GM03348 (cell line): ENCODE data around the gene SEMA6A.

Source experiments
- DNase-seq: peaks from one replicate; pipeline ENCODE4 v3.0.0; 2012; ENCODE audit warnings: low spot score

SEMA6A gene

DNA sequence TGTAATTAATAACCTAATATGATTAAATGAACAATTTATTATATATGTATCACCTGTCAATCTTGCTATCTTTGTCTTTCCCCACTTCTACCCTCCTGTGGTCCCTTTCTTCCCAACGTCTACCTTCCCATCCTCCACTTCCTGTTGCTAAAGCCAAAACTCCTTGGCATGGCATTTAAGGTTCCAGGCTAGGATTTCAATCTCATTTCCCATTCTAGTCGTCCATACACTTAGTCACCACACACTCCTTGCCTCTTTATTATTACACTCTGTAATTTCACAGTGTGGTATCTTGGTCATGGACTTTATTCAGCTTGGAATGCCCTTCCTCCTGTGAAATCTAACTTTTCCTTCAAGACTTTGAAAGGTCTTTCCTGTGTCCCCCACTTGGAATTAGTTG is 115.3 kb downstream of the SEMA6A start:
- no peak for DNase-seq

DNA sequence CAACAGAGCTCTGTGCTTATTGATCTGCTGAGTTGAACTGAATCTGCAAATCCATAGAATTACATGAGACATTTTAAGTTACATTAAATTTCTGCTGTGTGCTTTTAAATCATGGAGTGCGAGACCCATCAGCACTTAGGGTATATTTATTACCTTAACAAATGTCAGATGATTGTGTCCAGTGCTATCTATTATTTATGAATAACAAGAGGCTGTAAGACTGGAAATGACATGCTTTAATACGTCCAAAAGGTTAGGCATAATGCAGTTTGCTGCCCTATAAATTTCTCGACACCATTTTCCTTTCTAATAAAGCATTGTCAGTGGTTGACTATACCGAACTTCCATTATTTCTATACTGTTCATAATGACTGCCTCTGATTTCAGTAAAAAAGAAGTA is 117.6 kb downstream of the SEMA6A start:
- no peak for DNase-seq

DNA sequence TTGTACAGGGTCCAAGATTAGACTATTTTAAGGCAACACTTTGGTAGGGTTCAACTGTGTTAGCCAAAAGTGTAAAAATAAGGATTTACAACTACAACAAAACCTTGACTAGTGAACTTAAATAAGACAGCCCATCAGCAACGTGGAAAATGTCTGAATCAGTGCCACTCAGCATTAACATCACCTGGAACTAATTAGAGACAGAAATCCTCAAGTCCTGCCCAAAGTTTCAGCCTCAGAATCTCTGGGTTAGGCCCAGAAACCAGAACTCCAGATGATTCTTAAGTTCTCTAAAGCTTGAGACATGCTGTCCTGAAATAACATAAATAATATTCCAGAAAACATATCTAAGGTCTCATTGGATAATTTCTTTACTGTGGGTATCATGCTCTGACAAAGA is 118.6 kb downstream of the SEMA6A start:
- no peak for DNase-seq

DNA sequence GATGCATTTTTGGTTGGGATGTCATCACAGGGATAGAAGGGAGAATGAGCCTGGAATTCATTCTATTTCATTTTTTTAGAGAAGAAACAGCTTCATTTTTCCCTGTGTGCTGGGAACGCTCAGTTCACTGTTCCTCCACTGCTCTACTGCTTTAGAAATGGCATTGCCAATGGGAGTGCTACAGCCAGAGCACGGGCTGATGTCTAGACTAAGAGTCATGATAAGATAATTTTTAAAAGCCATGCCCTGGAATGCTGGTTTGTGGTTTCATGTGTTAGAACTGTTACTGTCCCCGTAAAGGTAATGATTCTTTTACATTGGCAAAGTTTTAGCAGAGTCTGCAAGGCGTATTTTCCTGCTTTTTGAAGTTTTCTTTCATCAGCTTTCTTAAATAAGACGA is 119.6 kb downstream of the SEMA6A start:
- peak; percentile 30 for DNase-seq

DNA sequence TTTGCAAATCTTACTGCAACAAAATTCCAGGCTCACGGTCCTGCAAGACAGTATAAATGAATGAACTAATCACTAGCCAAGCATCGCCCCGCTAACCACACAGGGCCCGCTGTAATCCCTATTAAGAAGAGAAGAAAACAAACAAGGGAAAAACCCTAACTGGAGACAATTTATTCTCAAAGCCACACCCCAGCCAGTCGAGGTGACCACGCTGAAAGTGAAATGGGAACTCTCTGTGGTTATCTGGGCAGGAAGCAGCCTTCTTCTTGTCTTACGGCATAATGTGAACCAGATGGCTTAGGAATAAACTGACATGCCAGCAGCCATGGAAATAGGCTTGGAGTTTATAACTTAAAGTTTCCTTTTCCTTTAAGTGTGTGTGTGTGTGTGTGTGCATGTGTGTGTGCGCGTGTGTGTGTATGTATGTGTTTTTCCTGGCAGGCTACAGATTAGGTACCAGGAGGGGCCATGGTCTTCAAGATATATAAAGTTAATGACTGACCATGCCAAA is 120.2 kb downstream of the SEMA6A start:
- peak; percentile 83 for DNase-seq

DNA sequence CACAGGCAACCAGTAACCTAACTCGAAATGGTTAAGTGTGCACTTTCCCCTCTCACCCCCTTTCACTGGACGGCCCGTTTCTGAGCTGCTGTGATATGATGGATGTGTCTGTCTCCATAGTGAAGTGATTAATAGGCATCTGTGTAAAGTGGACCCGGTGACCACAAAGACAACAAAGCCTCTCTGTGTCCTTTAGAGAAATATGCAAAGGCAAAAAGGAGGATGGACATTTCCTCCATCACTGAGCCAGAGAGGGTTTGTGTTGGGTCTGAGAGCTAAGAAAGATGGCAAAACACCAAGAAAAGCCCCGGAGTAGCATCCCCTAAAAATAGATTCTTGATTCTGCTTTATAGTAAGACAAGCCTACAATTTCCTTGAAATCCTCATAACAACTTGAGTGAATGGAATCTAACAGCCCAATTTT is 120.6 kb downstream of the SEMA6A start:
- DNase-seq = no peak

DNA sequence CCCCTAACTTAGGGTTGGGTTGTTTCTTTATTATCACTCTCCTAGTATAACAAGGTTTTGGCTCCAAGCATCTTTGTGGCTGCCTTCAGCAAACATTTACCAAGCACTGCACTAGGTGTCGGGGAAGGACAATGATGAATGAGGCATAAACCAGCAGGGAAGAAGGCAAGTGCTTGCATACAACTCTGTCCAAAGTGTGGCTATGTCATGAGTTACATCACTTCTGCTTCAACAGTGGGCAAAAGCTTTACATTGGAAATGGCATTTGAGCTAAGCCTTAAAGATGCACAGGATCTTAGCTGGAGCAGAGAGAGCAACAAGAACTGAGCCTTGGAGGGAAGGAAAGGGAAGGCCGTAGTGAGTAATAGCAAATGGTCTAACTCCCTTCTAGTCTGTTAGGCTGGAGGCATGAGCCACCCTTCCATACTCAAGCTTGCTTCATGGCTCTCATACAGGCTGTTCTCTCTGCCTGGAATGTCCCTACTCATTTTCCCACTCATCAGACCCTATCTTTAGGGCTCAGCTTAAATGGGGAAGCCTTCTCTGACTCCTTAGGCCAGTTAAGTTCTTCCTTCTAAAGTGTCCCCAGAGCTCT is 121.8 kb downstream of the SEMA6A start:
- DNase-seq = no peak

DNA sequence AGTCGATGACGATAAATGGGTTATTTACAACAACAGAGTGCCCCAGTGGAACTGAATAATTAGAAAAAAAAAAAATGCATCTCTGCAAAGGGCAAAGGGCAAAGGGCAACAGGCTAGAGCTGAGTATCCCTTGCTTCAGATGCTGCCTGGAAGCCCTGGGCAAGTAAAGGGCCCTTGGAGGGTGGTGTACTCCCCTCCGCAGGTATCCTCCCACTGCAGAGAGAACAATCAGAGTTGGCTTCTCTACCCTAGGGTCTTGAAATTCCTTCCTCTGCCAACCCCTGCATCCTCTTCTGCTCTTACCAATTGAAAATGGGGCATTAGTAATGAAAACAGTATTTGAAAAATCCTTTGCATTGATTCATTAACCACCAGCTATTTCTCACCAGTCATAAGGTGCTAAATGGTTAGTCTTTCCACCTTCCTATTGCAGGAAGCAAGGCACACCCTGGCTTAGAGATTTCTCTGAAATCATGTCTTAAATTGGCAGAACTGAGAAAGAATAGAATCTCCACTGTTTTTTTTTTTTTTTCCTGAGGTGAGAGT is 122.6 kb downstream of the SEMA6A start:
- DNase-seq = no peak

DNA sequence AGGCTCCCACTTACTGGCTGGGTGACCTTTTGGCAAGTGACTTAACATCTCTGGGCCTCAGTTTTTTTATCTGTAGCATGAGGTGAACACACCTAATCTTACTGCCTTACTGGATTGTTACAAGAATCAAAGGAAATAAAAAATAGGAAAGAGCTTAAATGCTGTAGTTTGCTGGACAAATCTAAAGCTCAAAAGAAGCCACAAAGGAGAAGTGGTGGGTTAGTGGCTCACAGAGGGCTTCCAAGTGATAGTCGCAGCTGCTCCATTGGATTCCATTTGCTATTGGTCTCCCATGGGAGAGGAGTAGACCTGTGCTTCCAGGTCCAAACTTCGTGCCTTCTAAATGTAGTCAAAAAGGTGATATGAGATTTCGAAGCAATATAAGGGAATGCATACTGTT is 123.6 kb downstream of the SEMA6A start:
- DNase-seq = no peak

DNA sequence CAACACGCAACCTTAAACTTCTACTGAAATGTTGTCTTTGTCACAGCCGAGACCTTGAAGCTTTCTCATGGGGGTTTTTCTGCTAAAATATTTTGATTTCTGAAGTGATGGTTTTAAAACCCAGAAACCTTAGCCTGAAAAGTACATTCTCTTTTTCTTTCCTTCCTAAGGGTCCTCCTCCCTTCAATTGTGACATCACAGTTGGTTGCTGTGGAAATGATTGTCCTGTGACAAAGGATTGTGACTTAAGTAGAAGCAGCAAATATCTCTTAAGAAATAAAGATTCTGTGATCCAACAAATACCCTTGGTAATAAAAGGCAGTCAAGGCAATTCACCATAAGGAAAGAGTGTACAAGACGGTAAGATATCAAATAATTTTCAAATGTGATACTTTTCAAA is 125.2 kb downstream of the SEMA6A start:
- DNase-seq = no peak

DNA sequence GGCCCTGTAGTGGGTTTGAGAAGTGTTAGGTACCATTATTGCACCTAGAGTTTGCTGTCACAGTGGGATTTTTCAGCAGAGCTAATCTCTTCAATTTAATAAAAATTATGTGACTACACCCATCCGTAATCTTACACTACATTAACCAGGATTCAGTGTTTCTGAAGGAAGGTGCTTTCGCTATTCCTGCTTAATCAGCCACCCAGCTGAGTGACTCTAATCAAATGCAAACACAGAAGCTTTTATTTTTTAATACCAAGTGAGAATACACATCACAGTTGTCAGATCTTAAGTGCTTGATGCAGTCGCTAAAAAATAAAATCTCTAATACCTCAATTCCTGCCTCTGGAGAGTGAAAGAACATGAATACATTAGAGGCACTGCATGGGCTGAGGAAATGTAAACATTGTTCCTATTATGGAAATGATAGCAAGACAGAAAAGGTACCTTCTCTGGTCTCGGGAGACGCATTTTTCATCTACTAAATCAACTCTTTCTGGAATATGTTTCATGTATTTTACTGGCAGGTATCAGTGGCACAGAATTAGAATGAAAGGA is 125.7 kb downstream of the SEMA6A start:
- DNase-seq = no peak

DNA sequence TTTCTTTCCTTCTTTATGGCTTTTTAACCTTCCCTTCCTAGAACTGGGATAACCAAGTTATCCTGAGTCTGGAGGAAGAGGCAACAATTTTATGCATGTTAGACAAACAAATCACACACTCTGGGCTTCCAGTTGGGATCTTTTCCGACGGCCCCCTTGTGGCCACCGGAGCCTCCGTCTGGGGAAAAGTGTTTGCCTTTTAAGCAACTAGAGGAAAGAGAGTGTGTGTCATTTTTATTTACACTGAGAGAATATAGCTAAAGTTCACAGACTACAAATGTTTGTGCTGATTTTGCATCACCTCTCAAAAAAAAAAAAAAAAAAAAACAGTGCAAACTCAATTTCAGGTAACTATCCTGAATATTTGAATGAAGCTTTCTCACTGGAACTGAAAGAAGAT is 126.2 kb downstream of the SEMA6A start:
- no peak for DNase-seq

DNA sequence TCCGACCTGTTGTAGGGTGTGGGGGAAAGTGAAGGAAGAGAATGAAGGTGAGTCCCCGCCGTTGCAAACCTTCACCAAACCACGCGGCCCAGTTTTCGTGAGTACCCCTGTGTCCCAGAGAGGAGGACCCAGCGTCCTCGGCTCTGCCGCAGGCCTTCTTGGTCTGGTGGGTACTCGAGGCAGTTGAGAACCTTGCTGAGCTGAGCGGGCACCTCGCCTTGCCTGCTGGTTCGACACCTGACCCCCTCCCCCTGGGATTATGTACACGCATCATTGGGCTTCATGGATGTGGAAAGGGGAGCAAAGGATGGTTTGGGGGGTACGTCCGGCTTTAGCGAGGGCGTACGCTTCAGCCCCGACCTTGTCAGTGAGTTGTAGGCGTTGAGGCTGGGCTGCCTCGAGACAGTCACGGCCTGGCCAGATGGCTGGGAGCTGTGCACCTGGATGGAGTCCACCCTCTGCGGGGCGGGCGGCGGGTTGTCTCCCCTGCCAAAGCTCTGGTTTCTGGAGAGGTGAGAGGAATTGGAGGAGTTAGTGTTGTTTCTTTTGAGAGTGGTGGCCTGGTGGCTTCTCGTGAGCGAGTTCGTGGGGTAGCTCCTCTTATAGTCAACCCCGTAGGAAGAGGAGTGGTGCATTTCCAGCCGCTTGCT is 128.1 kb downstream of the SEMA6A start:
- DNase-seq = no peak

DNA sequence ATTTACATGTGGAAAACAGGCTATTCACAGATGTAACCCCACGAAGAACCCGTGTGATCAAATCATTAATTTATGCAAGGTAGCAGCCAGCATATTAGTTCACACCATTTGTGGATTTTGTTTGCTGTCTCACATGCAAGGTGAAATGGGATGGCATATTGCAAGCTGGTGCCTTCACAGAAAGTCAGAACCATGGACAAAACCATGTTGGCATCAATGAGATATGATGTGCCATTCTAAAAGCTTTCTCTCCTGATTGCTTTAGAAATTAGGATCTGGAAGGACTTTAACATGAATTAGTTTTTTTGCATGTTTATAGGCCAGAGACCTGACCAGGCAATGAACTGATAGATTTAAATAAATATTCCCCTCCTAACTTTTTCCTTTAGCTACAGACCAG is 129.3 kb downstream of the SEMA6A start:
- no peak for DNase-seq

DNA sequence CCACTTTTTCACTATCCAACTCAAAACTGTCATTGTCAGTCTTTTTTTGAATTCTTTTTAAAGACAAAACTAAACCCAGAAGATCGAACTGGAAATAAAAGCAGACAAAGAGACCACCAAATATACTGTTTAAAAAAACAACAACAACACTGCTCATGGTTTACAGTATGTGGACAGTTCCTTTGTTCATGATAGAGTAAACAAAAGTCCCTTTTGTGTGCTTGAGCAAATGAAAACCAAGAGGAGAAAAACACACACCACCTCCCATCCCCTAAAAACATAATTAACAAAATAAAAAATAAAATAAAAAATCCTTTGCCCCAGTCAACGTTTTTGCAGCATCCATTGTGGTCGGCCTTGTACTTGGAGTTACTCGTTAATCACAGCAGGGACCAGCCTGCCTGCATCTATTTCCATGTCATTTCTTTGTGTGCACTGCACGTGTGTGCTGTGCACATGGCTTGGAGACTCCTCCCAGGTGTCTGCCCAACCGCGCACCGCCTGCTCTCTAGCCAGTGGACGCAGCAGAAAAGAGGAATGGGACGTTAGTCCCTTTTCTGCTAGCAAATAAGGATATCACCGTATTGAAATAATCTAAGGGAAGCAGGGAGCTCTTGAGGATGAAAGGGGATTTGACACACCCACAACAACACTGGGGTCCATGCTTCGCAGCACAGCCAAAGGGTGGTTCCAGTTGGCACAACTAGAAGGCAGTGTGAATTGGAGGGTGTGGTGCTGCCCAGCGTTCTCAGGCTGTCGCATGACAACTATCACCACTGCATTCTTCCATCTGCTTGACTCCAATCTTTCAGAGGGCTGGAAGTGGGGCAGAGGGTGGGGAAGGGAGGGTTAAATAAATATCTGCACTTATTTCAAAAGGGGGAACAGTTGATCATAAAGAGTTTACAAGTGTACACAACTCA is 130.0 kb downstream of the SEMA6A start:
- DNase-seq = no peak

DNA sequence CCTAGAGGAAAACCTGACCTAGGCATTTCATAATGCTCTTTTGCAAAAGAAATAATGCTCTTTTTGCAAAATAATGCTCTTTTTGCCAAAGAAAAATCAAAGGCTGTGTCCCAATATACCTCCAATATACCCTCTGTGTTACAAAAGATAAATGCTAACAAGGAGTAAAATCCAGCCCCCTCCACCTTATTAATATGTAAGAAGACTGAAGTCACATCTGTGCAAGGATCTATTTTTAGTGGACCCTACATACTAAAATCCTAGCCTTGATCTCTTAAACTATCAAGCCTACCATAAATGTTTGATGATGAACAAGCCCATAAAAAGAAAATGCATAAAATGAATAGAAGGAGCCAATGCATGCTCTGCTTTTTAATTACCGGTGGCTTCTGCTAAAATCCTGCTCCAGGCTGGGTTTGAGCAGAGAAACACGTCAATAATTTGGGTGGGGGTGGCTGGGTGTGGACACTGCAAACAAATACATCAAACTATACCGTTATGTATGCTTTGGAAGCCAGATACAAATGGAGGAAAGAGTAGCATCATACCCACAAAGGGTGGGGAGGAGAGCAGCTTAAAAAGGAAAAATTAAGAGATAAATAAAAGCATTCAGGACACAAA is 131.6 kb downstream of the SEMA6A start:
- DNase-seq = no peak

DNA sequence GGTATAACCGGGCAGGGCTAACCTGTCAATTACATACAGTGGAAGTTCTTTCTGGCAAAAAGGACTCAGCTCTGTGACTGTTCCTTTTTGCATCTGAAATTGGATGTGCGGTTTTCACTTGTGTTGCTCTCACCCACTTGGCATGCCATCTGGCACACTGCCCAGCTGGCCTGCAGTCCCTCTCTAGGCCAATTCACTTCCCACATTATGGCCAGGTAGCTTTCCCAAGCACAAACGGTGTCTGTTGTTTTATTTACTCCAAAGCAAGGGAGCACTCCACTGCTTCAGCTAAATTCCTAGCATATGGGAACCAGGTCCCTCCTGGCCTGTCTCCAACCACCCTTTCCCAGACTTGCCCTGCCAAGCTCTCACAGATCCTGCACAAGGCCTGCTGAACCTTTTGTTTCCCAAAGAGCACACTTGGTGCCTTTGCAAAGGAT is 132.5 kb downstream of the SEMA6A start:
- peak; percentile 17 for DNase-seq

DNA sequence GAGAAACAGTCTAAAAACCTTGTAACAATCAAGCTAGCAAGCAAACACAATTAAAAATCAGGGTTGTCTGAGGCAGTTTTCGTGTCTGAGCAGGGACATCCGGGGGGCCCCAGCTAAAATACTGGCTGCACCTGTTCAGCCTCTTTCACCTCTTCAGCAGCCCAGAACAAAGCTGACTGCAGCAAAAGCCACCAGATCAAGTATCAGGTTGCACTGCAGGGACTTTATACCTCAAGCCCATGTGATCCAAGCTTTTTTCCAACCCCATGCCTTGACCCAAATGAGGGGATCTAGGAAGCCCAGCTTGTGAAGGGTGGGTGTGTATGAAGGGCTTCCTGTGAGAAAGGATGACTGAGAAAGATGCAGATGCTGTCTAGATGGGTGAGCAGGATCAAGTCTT is 133.4 kb downstream of the SEMA6A start:
- no peak for DNase-seq

DNA sequence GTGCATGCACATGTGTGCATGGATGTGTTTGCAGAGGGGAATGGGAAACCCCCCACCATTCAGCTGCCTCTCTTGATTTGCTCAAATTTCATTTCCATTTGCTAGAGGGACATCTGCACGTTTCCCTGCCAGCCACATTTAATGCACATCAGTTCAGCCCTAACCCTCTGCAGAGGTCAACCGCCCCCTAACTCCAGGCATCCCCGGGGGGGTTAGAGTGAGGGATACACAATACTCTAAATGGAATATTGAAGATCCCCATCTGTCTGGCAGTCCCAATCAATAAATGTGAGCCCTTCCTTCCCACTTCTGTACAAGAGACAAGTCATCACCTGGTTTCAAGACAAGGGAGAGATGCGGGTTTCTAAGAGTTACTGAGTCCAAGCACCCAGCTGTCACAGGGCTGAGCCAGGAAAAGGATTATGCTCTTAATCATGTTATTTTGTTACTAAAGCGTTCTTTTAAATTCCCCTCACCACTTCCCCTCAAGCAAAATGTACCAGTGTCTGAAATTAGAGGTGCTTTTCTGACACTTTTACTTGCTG is 134.1 kb downstream of the SEMA6A start:
- DNase-seq = no peak

DNA sequence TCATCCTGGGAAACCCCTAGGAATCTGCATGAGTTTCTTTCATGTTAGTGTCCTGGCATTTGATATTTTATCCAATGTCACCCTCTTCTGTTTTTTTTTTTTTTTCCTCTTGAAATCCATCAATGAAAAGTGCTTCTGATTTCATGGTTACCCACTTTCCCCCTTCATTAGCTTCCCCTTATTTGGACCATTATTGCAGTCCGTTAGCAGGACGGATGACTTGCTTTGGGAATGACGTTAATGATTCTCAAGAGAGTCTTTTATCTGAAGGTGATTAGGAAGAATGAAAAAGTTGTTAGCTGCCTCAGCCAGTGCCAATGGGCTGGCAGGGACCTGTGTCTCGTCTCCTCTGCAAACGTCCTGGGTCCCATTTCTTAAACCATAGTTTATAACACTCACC is 134.7 kb downstream of the SEMA6A start:
- no peak for DNase-seq

DNA sequence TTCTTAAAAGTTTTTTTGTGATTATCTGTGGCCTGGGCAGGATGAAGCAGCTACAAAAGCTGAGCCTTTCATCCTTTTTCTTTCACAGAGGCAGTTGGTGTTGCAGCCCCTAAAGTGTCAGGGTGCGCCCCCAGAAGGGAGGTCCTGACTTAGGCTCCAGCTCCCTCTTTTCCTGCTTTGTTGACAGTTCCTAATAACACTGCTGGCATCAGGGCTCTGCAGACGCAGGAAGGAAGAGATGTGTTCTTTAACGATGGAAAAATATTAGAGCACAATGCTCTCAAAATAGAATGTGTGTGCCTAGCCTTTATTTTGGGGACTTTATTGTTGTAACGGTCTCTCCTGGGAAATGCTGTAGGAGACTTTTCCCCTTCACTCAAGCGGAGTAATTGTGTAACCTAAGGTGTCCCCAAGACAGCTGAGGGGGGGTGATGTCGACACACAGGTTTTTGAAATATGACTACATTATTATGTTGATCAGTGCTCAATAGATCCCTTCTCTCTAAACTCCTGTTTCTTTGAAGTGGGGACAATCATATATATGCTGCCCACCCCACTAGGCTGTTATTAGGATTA is 135.6 kb downstream of the SEMA6A start:
- DNase-seq = no peak
